ENCODE data around the gene CABP4. TPM values are rescaled to one million over a fixed set of nuclear protein-coding genes. Genes with fewer than 3 reads are reported as not detected.

CABP4 gene
- total RNA-seq, 1 donor from 2014 or later = not detected

DNA sequence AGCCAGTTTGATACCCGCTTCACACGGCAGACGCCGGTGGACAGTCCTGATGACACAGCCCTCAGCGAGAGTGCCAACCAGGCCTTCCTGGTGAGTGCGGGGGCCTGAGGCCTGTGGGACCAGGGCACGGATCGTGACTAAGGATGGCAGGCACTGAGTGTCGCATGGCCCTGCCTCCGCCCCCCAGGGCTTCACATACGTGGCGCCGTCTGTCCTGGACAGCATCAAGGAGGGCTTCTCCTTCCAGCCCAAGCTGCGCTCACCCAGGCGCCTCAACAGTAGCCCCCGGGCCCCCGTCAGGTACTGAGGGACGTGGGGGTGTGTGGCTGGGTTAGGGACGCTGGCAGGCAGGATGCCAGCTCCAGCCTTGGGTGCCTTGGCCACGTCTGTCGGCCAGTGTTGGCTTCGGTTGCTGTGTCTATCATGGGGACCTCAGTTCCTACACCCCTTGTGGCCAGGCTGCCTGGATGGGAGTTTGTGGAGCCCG, 20.7 kb upstream of the CABP4 start:
- DNase-seq (ENCODE audit: low spot score in 2 of 2) = no peak
- no peak for FAIRE-seq

GRCh38 chr11:67435031-67435726, 20.0 kb upstream of the CABP4 start:
- no peak for DNase-seq (ENCODE audit: low spot score in 2 of 2)
- FAIRE-seq = no peak

DNA sequence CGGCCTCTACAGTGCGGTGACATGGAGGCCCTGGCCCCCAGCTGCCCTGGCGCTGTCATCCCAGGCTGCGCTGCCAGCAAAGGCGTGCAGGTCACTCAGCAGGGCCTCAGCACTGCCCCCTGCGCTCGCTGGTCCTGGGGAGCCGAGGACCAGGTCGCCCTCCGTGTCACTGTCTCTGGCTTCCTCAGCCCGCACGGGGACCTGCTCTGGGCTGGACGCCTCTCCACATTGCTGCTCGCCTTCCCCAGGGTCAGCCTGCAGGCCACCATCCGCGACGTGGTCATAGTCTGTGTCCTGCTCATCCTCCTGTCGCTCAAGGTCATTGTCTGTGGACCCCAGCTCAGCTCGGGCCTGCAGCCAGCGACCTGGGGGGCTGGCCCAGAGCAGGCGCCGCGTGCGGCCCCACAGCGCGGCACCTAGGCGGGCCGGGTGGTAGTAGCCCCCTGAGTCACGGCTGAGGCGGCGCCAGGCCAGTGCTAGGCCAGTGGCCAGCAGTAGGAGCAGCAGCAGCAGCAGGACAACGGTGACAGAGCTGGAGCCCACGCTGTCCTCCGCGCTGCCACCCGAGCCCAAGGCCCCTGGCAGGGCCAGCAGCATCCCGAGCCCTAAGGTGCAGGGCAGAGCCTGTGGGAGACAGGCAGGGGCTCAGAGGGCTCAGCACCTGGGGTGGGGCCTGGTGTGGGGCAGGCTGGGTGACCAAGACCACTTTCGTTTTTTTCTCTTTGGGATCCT, 19.3 kb upstream of the CABP4 start:
- no peak for FAIRE-seq
- DNase-seq (ENCODE audit: low spot score in 2 of 2) = no peak

DNA sequence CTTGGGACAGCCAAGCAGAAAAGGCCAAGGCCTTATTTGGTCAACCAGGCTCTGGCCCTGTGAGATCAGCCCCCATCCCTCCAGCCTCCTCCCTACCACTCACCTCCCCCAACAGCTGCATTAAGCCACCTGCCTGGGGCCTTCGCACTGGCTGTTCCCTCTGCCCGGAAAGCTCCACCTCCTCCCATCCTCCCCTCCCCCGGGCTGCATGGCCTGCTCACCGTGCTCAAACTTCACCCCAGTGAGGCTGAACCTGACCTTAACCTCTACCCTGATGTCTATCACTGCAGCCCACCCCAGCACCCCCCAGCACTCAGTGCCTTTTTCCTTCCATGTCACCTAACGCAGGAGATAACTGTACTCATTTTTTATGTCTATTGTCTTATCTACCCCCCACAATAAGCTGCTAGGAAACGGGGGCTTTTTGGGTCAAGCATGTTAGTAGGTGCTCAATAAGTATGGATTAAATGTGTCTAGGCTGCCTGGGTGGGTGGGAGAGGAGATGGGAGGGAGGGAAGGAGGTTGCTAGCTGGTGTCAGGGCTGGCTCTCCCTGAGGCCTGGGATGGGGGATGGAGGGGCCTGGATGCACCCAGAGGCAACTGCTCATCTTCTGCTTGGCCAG, 18.6 kb upstream of the CABP4 start:
- FAIRE-seq (no peak), DNase-seq (ENCODE audit: low spot score in 2 of 2) (no peak)

GRCh38 chr11:67437082-67437808, 17.9 kb upstream of the CABP4 start, which contains the start of gene PTPRCAP:
PTPRCAP (minus strand) TSS chr11:67437682; CDS start chr11:67437619, 63 bp downstream.
- FAIRE-seq (no peak), DNase-seq (ENCODE audit: low spot score in 2 of 2) (no peak)

- FAIRE-seq (no peak), DNase-seq (ENCODE audit: low spot score in 2 of 2) (no peak)
Measured at GRCh38 chr11:67437809-67438157, 17.4 kb upstream of the CABP4 start.

- DNase-seq (ENCODE audit: low spot score in 2 of 2) (no peak), FAIRE-seq (no peak)
Measured at GRCh38 chr11:67438158-67438902, 16.8 kb upstream of the CABP4 start.

DNA sequence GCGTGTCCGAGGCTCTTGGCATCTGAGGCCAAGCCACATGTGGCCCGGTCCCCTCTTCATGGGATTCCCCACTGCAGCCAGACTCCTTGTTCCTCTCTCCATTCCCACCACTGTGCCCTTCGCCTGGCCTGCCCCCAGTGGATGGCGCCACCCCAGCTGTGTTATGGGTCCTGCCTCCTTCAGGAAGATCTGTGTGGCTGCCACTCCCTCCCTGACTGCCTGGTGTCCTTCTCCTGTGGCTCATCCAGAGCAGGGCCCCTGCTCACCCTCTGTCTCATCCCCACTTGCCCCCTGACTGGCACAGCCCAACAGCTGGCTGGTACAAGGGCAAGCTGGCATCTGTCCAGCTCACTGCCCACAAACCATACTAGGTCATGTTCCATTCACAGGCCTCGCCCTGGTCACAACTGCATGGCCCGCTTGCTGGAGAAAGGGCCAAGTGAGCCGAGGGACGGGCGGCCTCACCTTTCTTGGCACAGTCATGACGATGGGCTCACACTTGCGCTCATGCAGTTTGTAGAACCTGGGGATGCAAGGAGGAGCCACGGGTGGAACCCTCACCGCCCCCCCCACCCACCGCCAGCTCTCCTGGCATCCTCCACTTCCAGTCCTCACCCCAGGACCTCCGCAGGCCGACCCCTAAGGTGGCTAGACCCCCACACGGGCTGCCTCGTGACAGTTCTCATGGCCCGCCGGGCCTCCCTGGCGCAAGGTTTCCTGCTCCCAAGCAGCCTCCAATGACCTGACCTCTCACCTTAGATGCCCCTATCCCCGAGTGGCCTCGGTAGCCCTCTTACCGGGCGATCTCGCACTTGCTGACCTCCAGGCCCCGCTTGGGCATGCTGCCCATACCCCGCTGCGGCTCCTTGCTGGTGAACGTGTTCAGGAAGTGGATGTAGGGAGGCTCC, 15.6 kb upstream of the CABP4 start:
- no peak for FAIRE-seq

GRCh38 chr11:67440229-67441097, 14.7 kb upstream of the CABP4 start:
- FAIRE-seq = no peak
- no peak for DNase-seq (ENCODE audit: low spot score in 2 of 2)

More for the DNA sequence above, 15.6 kb upstream of the CABP4 start:
- DNase-seq (ENCODE audit: low spot score in 2 of 2) = no peak

GRCh38 chr11:67441098-67441563, 14.0 kb upstream of the CABP4 start:
- DNase-seq (ENCODE audit: low spot score in 2 of 2) (no peak), FAIRE-seq (no peak)

- DNase-seq (ENCODE audit: low spot score in 2 of 2) (no peak), FAIRE-seq (no peak)
Measured at GRCh38 chr11:67441731-67442351, 13.3 kb upstream of the CABP4 start.

DNA sequence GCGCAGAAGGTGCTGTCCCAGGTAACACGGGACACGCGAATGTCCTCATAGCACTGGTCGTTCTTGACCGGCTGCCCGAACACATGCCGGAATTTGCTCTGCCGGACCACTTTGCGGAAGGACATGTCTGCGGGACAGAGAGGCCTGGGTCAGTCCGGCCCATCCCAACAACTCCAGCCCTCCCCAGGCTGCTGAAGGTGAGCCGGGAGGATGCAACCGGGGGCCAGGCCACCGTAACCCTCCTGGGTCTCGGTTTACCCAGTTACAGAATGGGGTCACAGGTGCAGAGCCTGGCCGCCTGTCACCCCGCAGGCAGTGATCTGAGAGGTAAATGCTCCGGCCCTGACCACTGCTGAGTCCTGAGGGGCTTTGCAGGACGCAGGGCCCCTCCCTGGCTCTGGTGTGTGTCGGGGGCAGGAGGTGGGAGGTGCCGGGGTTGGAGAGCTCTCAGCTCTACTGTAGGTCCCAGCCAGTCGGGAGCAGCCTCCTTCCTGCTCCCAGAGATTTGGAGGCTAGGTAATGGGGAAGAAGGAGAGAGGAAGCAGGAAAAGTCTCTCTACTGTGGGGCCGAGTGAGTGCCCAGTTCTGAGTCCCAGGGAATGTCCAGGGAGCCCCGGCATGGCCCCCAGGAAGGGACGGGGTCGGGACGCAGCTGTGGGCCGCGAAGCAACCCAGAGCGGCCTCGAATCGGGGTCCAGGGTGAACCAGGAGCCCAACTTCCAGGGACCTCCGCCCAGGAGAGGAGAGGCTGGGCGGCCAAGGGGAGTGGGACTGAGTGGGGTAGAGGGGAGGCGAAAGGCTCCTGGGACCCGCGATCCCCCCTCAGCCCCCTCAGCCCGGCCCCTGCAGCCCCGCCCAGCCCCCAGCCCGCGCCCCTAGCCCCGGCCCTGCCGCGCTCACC, 12.4 kb upstream of the CABP4 start:
- DNase-seq (ENCODE audit: low spot score in 2 of 2) (no peak), FAIRE-seq (no peak)

DNA sequence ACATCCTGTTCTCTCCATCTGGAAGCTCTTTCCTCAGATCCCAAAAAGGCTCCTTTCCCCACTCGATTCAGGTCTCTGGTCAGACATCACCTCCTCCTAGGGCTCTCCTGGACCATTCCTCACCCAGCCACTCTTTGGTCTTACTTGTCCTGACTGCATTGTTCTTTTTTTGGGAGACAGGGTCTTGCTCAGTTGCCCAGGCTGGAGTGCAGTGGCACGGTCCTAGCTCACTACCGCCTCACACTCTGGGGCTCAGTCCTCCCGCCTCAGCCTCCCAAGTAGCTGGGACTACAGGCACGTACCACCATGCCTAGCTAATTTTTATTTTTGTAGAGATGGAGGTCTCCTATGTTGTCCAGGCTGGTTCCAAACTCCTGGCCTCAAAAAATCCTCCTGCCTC, 9.6 kb upstream of the CABP4 start:
- no peak for DNase-seq (ENCODE audit: low spot score in 2 of 2)
- no peak for FAIRE-seq

DNA sequence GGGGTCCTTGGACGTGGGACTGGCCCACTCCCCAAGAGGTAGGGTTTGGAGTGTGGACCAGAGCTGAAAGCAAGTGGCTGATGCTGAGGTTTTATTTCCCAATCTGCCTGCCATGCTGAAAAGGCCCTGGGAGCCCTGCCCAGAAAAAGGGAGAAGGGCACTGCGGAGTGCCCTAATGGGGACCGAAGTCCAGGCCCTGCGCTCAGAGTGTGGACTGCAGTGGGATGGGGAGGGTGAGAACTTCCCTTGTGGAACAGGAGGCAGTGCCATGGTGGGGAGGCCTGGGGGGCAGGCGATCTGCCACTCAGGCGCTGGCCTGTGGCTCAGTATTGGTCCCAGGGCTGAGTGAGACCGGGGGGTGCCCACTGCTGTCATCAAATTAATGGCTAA, 6.9 kb upstream of the CABP4 start:
- FAIRE-seq = no peak
- DNase-seq (ENCODE audit: low spot score in 2 of 2) = no peak

GRCh38 chr11:67449116-67449844, 5.9 kb upstream of the CABP4 start:
- FAIRE-seq = no peak
- no peak for DNase-seq (ENCODE audit: low spot score in 2 of 2)
